ACHN (cell line): ENCODE data around the gene MAGI2.

Experiments used
- DNase-seq: peaks from one replicate; pipeline ENCODE4 v3.0.0-alpha.2; 2015
- in situ Hi-C: cut with HindIII; loops from 2 replicates; pipeline ENCODE4 v1.10.0; 2017; ENCODE audit warnings: low sequenced_read_pairs, low pct_ligation_motif_present, low pct_unique_long_range_greater_than_20kb

The MAGI2 gene

GRCh38 chr7:79453558-79454360, at the start of gene MAGI2:
Gene MAGI2, minus strand, starts transcription at chr7:79453667. Its CDS starts 347 bp downstream, at chr7:79453320.
- peak; percentile 85 for DNase-seq
- in situ Hi-C loops = no loop called here

- in situ Hi-C loops = no loop called here
- no peak for DNase-seq
These were observed 48.7 kb upstream of the MAGI2 start for GRCh38 chr7:79502151-79502550.

- in situ Hi-C loops = no loop called here
- no peak for DNase-seq
These were observed 47.3 kb upstream of the MAGI2 start for GRCh38 chr7:79500759-79501158.

GRCh38 chr7:79497728-79498127, 44.3 kb upstream of the MAGI2 start:
- in situ Hi-C loops = no loop called here
- no peak for DNase-seq

- no peak for DNase-seq
- in situ Hi-C loops = no loop called here
These were observed 42.2 kb upstream of the MAGI2 start for GRCh38 chr7:79495544-79496272.

- in situ Hi-C loops = no loop called here
- no peak for DNase-seq
These were observed 40.6 kb upstream of the MAGI2 start for GRCh38 chr7:79494046-79494445.

- in situ Hi-C loops = no loop called here
- DNase-seq = no peak
These were observed 35.9 kb upstream of the MAGI2 start for GRCh38 chr7:79489371-79489770.

- no peak for DNase-seq
- in situ Hi-C loops = no loop called here
These were observed 24.9 kb upstream of the MAGI2 start for GRCh38 chr7:79478386-79478785.

GRCh38 chr7:79475455-79475854, 22.0 kb upstream of the MAGI2 start:
- in situ Hi-C loops = no loop called here
- no peak for DNase-seq

- no peak for DNase-seq
- in situ Hi-C loops = no loop called here
These were observed 18.2 kb upstream of the MAGI2 start for GRCh38 chr7:79471699-79472098.

GRCh38 chr7:79471283-79471682, 17.8 kb upstream of the MAGI2 start:
- in situ Hi-C loops = no loop called here
- no peak for DNase-seq

GRCh38 chr7:79465551-79465950, 12.1 kb upstream of the MAGI2 start:
- no peak for DNase-seq
- in situ Hi-C loops = no loop called here

GRCh38 chr7:79464051-79464450, 10.6 kb upstream of the MAGI2 start:
- no peak for DNase-seq
- in situ Hi-C loops = no loop called here

GRCh38 chr7:79462390-79462789, 8.9 kb upstream of the MAGI2 start:
- in situ Hi-C loops = no loop called here

GRCh38 chr7:79461660-79462059, 8.2 kb upstream of the MAGI2 start:
- in situ Hi-C loops = no loop called here
- DNase-seq = peak; percentile 49

More at GRCh38 chr7:79462390-79462789, 8.9 kb upstream of the MAGI2 start:
- no peak for DNase-seq

GRCh38 chr7:79459381-79459780, 5.9 kb upstream of the MAGI2 start:
- in situ Hi-C loops = no loop called here
- DNase-seq = no peak

- DNase-seq = no peak
These were observed 5.3 kb upstream of the MAGI2 start for GRCh38 chr7:79458796-79459195.

GRCh38 chr7:79455173-79455790, 1.8 kb upstream of the MAGI2 start:
- in situ Hi-C loops = no loop called here
- no peak for DNase-seq

More at GRCh38 chr7:79458796-79459195, 5.3 kb upstream of the MAGI2 start:
- in situ Hi-C loops = no loop called here

- DNase-seq = no peak
- in situ Hi-C loops = no loop called here
These were observed 994 bp upstream of the MAGI2 start for GRCh38 chr7:79454361-79454960.
